HepG2 (cell line): ENCODE data around the gene ALDH9A1. TPM values are rescaled to one million over a fixed set of nuclear protein-coding genes. Genes with fewer than 3 reads are reported as not detected.

ENCODE experiments used
- ATAC-seq: fragments of 200-7000 bp; cut with Tn5 transposase; 3 replicates; pipeline ENCODE4 v1.9.1; 2020; ENCODE audit warnings: mild to moderate bottlenecking, moderate library complexity
- BruUV-seq: library from RNA; stranded (reverse); fragments of 400-500 nt; replicated peaks from 2 replicates; lab custom pipeline; 2021; lab: Mats Ljungman, UMichigan
- CTCF ChIA-PET: fragments of 300-600 bp; formaldehyde crosslinking; extraction: SDS; loops from one replicate; lab custom pipeline; 2021; ENCODE audit warnings: low total read pairs, inconsistent platforms, low intra/inter-chr PET ratio; lab: Yijun Ruan, JAX
- POLR2A ChIA-PET: fragments of 350-600 bp; sonication (Branson Sonifier 250); formaldehyde crosslinking; loops from one replicate; lab custom pipeline; 2020; ENCODE audit warnings: antibody characterized with exemption, inconsistent platforms; lab: Yijun Ruan, JAX
- DNase-seq: peaks from one replicate; pipeline ENCODE4 v3.0.0-alpha.2; 2015; ENCODE audit warnings: low spot score
- FAIRE-seq: peaks from 3 replicates; lab custom pipeline; 2011; peaks lifted over from hg19 to GRCh38; lab: Jason Lieb, UNC
- H2AFZ ChIP-seq: one replicate; pipeline ENCODE4 v1.6.1; 2011; ENCODE audit warnings: low read length, inconsistent platforms
- H3K27ac ChIP-seq: fragments of 300-600 bp; 3 replicates; pipeline ENCODE4 v1.8.0; 2011; ENCODE audit warnings: mixed run types, mild to moderate bottlenecking, mixed read lengths, low read length, inconsistent platforms; ENCODE audit not compliant: insufficient read depth; ENCODE audit errors: extremely low read length
- H3K27me3 ChIP-seq, 2 experiments: fragments of 200-600 bp in 1 of 2; 2 replicates in 1 of 2; 3 replicates in 1 of 2; pipeline versions ENCODE4 v1.6.0 to v1.8.0; 2011; ENCODE audit warnings: low read length in 2 of 2, mild to moderate bottlenecking in 2 of 2, moderate library complexity in 2 of 2, inconsistent platforms in 1 of 2; ENCODE audit not compliant: insufficient read depth in 2 of 2, control insufficient read depth in 1 of 2
- H3K36me3 ChIP-seq, 2 experiments: fragments of 200-600 bp in 1 of 2; replicated peaks in 1 of 2; 2 replicates in 1 of 2; 3 replicates in 1 of 2; pipeline versions ENCODE4 v1.5.1 to v1.8.0; 2011; ENCODE audit warnings: low read length in 2 of 2, inconsistent platforms in 1 of 2; ENCODE audit not compliant: insufficient read depth in 2 of 2, control insufficient read depth in 1 of 2
- H3K4me1 ChIP-seq: 2 replicates; pipeline ENCODE4 v1.5.1; 2012; ENCODE audit warnings: low read length, inconsistent platforms; ENCODE audit not compliant: insufficient read depth
- H3K4me2 ChIP-seq: 2 replicates; pipeline ENCODE4 v1.6.0; 2011; ENCODE audit warnings: low read depth, low read length, inconsistent platforms
- H3K4me3 ChIP-seq, 3 experiments: fragments of 200-600 bp in 1 of 3; sonication (generic), shearing (Covaris generic) in 1 of 3; replicated peaks in 1 of 3; 2 replicates each; pipeline ENCODE4 v1.5.1; 2011 to 2016; ENCODE audit warnings: low read length in 3 of 3, inconsistent platforms in 2 of 3, low read depth in 2 of 3, mild to moderate bottlenecking in 2 of 3, control low read depth in 1 of 3, mixed read lengths in 1 of 3; ENCODE audit not compliant: insufficient read depth in 1 of 3
- H3K79me2 ChIP-seq: one replicate; pipeline ENCODE4 v1.6.1; 2011; ENCODE audit warnings: low read length, inconsistent platforms; ENCODE audit not compliant: insufficient read depth
- H3K9ac ChIP-seq: 2 replicates; pipeline ENCODE4 v1.6.0; 2011; ENCODE audit warnings: mild to moderate bottlenecking, low read depth, low read length, inconsistent platforms; ENCODE audit not compliant: insufficient read depth
- H3K9me3 ChIP-seq: 2 replicates; pipeline ENCODE4 v1.5.1; 2012; ENCODE audit warnings: mild to moderate bottlenecking, low read length
- H4K20me1 ChIP-seq: 2 replicates; pipeline ENCODE4 v1.6.0; 2011; ENCODE audit warnings: inconsistent platforms, mild to moderate bottlenecking, low read length, moderate library complexity; ENCODE audit not compliant: insufficient read depth
- BRCA1 ChIP-seq: sonication (generic); formaldehyde crosslinking; IDR thresholded peaks from 2 replicates; pipeline ENCODE4 v1.4.0; 2020; ENCODE audit warnings: missing genetic modification reagents
- CEBPG ChIP-seq: IDR thresholded peaks from 2 replicates; pipeline ENCODE4 v1.6.1; 2016
- FOXO1 ChIP-seq: sonication (generic); formaldehyde crosslinking; IDR thresholded peaks from 2 replicates; pipeline ENCODE4 v1.4.0; 2020; ENCODE audit warnings: missing genetic modification reagents
- HDAC2 ChIP-seq: sonication (generic); formaldehyde crosslinking; IDR thresholded peaks from 2 replicates; pipeline ENCODE4 v1.4.0; 2020; ENCODE audit warnings: missing genetic modification reagents
- ZFP62 ChIP-seq: sonication (generic); formaldehyde crosslinking; IDR thresholded peaks from 2 replicates; pipeline ENCODE4 v1.4.0; 2020; ENCODE audit warnings: missing genetic modification reagents
- ZNF296 ChIP-seq: sonication (generic); formaldehyde crosslinking; conservative IDR thresholded peaks from 2 replicates; pipeline ENCODE4 v1.5.0; 2020; ENCODE audit warnings: mild to moderate bottlenecking, missing genetic modification reagents
- ZNF503 ChIP-seq: sonication (generic); formaldehyde crosslinking; IDR thresholded peaks from 2 replicates; pipeline ENCODE4 v1.4.0; 2020; ENCODE audit warnings: missing genetic modification reagents
- WGBS: methylation state at CpG from one replicate; pipeline ENCODE4 v1.1.6; 2017; ENCODE audit warnings: low lambda C conversion rate; 5-methylcytosine and 5-hydroxymethylcytosine counted together
- in situ Hi-C: cut with HindIII; loops from 2 replicates; pipeline ENCODE4 v1.10.0; 2017; ENCODE audit warnings: low pct_unique_long_range_greater_than_20kb; ENCODE audit not compliant: extremely low pct_ligation_motif_present
- intact Hi-C: fragments of 100-400 bp; cut with micrococcal nuclease; formaldehyde crosslinking; loops from one replicate; pipeline ENCODE4 v1.10.0; 2022; ENCODE audit not compliant: unreplicated experiment
- polyA plus RNA-seq, 8 experiments: library from polyadenylated mRNA; depleted of rRNA in 3 of 8; stranded (reverse) in 7 of 8; unstranded in 1 of 8; fragments of >200 nt; fragmentation: Illumina TruSeq in 4 of 8; extraction: Trizol in 4 of 8; gene quantifications; 2 replicates each; pipeline versions ENCODE4 v1.2.1 to v1.2.3, GENCODE V29; 2011 to 2016; ENCODE audit warnings: low read depth in 4 of 8, missing spikeins in 1 of 8, mixed read lengths in 1 of 8; ENCODE audit not compliant: insufficient read depth in 1 of 8
- total RNA-seq, 5 experiments: library from RNA; depleted of rRNA; stranded (reverse); fragments of >200 nt; fragmentation: Illumina TruSeq; extraction: Trizol; gene quantifications; 2 replicates each; pipeline ENCODE4 v1.2.3, GENCODE V29; 2016; ENCODE audit warnings: low read depth in 1 of 5
- TF ChIP-seq, protein P1 (sequence below): sonication (generic); formaldehyde crosslinking; IDR thresholded peaks from 2 replicates; pipeline ENCODE4 v1.5.1; 2020; ENCODE audit warnings: missing genetic modification reagents, mild to moderate bottlenecking, borderline replicate concordance
- TF ChIP-seq, protein P2 (sequence below): sonication (generic); formaldehyde crosslinking; IDR thresholded peaks from 2 replicates; pipeline ENCODE4 v1.4.0; 2020; ENCODE audit warnings: missing genetic modification reagents
- TF ChIP-seq, protein P3 (sequence below): sonication (generic); formaldehyde crosslinking; IDR thresholded peaks from 2 replicates; pipeline ENCODE4 v1.4.0; 2020; ENCODE audit warnings: low read depth, mild to moderate bottlenecking, missing genetic modification reagents

ALDH9A1 gene
- total and polyA plus RNA-seq, 2 of the 13 experiments (the other 11 are each of a cell fraction or from before 2014, with no cell fraction given), result 27.5 to 38.5 TPM

- H3K9me3 ChIP-seq, result no peaks in the 10 kb centered on the region
- DNase-seq, result no peak
- H3K4me1 ChIP-seq, result peaks cover 43% of the 10 kb centered on the region
- no peak for ATAC-seq
- in situ Hi-C loops, result no loop called here
- no peak overlapping the region for H3K27ac ChIP-seq
- no peaks in the 10 kb centered on the region for H4K20me1 ChIP-seq
- H3K9ac ChIP-seq, result no peak overlapping the region
- CTCF ChIA-PET, result no interaction called here
- no peak for TF ChIP-seq FOXO1 (CRISPR knock-in tag)
- no peak for TF ChIP-seq ZNF296 (CRISPR knock-in tag)
- TF ChIP-seq, protein P1, sequence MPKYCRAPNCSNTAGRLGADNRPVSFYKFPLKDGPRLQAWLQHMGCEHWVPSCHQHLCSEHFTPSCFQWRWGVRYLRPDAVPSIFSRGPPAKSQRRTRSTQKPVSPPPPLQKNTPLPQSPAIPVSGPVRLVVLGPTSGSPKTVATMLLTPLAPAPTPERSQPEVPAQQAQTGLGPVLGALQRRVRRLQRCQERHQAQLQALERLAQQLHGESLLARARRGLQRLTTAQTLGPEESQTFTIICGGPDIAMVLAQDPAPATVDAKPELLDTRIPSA (CRISPR knock-in tag), result no peak
- TF ChIP-seq, protein P2, sequence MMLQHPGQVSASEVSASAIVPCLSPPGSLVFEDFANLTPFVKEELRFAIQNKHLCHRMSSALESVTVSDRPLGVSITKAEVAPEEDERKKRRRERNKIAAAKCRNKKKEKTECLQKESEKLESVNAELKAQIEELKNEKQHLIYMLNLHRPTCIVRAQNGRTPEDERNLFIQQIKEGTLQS (CRISPR knock-in tag), result no peak
- TF ChIP-seq HDAC2 (CRISPR knock-in tag), result no peak
- TF ChIP-seq ZNF503 (CRISPR knock-in tag), result no peak
- TF ChIP-seq, protein P3, sequence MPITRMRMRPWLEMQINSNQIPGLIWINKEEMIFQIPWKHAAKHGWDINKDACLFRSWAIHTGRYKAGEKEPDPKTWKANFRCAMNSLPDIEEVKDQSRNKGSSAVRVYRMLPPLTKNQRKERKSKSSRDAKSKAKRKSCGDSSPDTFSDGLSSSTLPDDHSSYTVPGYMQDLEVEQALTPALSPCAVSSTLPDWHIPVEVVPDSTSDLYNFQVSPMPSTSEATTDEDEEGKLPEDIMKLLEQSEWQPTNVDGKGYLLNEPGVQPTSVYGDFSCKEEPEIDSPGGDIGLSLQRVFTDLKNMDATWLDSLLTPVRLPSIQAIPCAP (CRISPR knock-in tag), result no peak
- no peak for TF ChIP-seq BRCA1
- no peak for TF ChIP-seq ZFP62
- no peak for TF ChIP-seq CEBPG (CRISPR knock-in tag)
- TF ChIP-seq, all 625 proteins: peak for 0
- Histone ChIP-seq H3K4me3 (peak overlapping the region in 1 of 3 experiments; percentile 82; a peak in 1 of 6 replicates), H3K79me2 (no peaks in the 10 kb centered on the region), H2AFZ (no peak overlapping the region), H3K27me3 (peaks cover 0 to 4% of the 10 kb centered on the region in 2 experiments; a peak in 1 of 5 replicates), H3K36me3 (no peaks in the 10 kb centered on the region), H3K4me2 (peak overlapping the region; percentile 86; the same call in 1 of the 2 replicates)
- WGBS, result 95% methylated on average over 7 of the region's 7 CpGs
- POLR2A ChIA-PET, result no interaction called here
- BruUV-seq, result no TSS peak
- intact Hi-C loops, result no loop called here
- FAIRE-seq, result no peak
Observed at GRCh38 chr1:165632491-165632890, 65.9 kb downstream of the ALDH9A1 start.
